ELF-1 (cell line): ENCODE data around the gene NAA80.
A peak's percentile ranks its signal among the peaks of the same experiment; 100 is the strongest.
"Not testable (repeated sequence)": the region's sequence is repeated elsewhere in the genome, so short reads cannot be mapped to it uniquely, and the experiment has no call there.

Experiments used
- DNase-seq: peaks from one replicate; pipeline ENCODE4 v3.0.0-alpha.2; 2016; ENCODE audit warnings: low read depth, low spot score

The NAA80 gene

DNA sequence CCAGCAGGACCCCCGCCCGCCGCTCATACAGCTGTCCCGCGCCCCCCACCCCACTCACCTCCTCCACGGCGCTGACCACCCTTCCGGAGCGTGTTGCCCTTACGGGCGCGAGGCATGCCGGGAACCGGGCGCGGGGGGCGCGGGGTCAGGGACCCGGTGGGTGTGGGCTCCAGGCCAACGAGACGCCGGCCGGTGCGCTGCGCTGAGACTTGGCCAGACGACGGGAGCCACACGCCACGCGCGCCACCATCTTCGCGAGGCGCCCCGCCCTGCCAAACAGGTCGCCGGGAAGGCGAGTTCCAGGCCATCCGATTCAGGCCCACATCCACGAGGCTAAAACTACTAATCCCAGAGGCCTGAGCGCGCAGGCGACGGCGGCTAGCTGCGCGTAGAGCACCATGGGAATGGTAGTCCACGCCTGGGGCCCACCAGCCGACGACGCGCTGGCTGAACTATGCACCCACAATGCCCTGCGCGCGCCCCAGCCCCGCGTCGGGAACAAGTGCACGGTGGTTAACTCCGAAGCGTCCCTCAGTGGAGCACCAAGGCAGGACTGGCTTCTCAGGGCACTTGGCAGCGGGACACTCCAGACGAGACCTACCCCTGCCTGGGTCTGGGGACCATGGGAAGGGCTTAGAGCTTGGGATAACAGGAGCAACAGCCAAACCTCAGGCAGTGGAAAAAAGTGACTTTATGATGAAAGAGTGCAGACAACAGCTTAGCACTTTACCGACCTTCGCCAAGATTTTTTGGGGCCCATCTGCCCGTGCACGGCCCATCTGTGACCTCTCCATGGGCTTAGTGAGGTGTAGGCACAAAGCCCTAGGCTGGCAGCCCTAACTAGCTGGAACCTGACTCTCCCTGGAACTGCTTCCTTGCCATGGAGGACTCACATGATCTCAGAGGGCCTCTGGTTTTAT, 6.8 kb downstream of the NAA80 start, which contains the start of gene IFRD2:
TSS of gene IFRD2 (minus strand) at position 271 of the 920 bp plus-strand sequence. CDS start at position 116, 155 bp downstream.
- peak; percentile 98 for DNase-seq

DNA sequence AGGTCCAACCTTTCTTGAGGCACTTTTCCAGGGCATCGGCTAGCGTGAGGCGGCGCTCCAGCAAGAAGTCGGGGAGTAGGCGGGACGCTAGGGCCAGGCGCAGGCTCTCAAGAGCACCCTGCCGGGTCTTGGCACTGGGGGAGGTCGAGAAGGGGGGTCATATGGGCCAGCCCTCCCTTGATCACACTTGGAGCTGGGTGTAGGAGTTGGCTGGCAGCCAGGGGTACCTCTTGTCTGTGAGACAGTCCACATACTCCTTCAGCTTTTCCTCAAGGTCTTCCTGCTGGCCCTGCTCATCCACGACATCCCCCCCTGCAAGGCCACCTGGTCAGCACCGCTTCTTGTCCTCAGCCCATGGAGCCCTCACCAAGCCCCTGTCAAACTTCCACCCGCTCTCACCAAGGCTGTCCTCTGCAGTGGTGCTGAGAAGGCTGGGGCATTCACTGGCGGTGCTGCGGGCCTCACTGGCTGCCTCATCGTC, 9.0 kb downstream of the NAA80 start:
- no peak for DNase-seq

DNA sequence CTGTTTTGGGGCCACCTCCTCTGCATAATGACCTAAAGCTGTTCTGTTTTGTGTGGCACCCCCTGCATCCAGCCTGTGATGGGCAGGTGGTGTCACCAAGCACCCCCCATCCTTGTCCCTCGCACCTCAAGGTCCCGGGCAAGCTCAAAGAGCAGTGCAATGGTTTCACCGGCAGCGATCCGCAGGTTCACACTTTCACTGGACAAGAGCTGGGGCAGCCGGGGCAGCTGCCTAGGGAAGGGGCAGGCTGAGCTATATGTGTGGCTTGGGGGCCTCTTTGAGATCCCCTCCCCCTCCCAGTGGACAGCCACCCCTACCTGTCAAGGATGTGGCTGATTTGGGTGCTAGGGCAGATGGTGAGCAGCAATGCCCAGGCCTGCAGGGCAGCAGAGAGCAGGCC, 10.1 kb downstream of the NAA80 start:
- no peak for DNase-seq

DNA sequence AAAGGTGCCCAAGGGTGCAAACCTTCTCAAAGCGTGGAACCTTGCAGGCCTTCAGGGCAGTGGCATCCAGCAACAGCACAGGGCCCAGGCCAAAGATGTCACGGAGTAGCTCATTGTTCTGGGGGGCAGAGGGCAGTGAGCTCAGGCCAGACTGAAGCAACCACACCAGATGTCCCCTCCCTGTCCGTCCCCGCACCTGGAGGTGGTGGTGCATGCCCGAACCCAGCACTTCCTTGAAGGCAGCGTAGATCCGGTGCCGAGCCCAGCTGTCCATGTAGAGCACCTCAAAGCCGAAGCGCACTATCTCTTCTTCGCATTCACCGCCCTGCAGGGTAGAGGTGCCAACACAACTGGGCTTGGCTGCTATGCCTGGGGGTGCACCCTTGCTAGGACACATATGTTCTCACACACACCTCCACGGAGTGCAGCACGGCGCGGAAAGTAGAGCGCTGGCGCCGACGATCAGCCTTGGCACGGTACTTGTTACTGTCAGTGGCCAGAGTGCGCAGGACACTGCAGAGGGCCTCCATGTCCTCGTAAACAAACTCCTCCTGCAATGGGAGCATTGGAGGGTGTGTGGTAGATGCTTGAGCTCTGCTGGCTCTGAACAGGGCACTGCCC, 10.7 kb downstream of the NAA80 start:
- no peak for DNase-seq

DNA sequence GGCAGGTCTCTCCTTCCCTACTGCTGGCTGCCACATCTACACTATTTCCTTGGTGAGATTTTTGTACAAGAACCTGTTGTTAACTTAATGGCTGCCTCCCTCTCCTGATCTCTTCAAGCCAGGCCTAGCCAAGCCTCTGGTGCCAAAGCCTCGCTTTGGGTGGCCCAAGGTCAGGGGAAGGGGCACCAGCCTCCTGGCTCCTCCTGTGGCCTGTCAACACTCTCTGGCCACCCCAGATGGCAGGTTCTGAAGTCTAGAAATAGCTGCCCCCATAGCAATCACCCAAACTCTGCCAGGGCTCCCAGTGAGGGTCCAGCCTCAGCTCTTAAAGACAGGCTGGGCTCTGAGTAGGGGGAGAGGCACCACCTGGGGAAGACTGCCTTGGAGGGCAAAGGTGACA, 11.9 kb downstream of the NAA80 start:
- no peak for DNase-seq

DNA sequence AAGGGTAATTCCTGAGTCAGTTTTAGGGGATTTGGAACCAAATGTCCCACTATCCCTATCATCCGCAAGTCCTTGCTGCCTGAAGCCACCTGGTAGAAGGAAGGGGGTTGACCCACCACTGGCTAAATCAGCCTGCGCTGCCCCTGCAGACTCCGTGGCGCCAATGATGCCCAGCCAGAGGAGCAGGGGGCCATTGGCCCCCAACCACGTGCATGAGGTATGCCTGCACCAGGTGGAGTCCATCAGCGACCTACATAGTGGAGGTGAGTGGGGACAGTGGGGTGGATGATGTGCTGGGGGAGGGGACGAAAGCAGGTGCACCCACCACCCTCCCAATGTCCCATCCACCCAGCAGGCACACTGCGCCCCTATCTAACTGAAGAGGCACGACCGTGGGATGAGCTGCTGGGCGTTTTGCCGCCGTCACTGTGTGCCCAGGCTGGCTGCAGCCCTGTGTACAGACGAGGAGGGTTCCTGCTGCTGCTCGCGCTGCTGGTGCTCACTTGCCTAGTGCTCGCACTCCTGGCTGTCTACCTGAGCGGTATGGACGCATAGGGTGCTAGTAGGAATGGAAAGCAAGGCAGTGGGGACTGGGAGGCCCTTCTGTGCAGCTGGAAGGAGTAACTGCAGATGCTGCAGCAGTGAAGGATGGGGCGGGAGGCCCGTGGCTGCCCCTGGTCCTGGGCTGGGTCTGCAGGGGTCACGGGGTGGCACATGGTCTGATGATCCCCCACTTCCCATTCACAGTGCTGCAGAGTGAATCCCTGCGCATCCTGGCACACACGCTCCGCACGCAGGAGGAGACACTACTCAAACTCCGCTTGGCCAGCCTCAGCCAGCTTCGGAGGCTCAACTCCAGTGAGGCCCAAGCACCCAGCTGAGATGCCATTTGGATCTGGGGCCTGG, 12.6 kb downstream of the NAA80 start:
- no peak for DNase-seq

DNA sequence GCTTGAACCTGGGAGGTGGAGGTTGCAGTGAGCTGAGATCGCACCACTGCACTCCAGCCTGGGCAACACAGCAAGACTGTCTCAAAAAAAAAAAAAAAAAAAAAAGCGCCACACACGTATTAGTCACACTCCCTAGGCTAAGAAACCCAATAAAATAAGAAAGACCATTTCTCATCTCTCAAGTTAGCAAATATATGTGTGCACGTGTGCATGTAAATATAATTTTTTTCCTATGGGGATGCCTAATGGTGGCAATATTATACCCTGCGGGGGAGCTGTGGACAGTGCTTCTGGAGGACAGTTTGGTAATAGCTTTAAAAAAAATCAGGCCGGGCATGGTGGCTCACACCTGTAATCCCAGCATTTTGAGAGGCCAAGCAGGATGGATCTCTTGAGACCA, 15.1 kb downstream of the NAA80 start:
- DNase-seq: not testable (repeated sequence)

DNA sequence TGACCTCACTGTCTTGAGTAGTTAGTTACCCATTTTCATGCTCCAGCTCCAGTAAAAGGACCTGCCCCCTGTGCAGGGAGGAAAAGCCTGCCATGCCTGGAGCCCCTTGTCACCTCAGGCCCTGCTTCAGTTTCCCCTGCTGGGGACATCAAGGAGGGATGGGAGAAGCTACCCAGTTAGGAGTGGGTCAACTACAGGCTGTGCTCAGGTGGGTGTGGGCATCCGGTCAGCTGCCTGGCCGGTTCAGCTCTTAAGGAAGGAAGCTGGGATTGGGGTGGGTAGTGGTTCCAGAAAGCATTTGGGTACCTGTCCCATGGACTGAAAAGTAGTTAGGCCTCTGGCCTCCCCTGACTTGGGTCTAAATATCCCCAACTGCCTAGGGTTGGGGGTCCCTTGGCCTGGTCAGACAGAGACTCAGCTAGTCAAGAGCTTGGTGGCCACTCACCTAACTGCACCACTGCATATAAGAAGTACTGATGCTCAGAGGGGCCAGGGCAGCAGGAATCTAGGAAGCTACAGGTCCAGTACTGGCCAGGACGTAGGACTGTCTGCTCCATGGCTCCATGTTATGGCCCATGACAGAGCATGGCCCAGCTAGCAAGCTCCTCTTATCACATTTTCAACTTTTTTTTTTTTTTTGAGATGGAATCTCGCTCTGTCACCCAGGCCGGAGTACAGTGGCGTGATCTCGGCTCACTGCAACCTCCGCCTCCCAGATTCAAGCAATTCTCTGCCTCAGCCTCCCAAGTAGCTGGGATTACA, 19.8 kb downstream of the NAA80 start:
- DNase-seq: no peak

DNA sequence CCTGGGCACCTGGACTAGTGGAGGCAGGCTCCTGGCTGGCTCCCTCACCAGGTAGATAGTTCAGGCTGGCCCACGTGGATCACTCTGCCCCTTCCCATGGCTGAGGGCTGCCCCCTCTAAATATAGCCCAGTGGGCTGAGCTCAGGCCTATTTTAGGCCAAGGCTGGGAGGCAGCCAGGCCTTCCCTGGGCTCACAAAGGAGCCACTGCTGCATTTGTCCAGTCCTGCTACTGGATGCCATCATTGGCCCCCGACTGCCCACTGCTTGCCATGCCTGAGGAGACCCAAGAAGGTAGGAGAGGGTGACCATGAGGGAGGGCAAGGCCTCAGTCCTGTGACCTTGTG, 20.4 kb downstream of the NAA80 start, which contains the start of gene LSMEM2:
TSS of gene LSMEM2 (plus strand) at position 208 of the 345 bp plus-strand sequence. CDS start at position 235, 27 bp downstream.
- DNase-seq: no peak

DNA sequence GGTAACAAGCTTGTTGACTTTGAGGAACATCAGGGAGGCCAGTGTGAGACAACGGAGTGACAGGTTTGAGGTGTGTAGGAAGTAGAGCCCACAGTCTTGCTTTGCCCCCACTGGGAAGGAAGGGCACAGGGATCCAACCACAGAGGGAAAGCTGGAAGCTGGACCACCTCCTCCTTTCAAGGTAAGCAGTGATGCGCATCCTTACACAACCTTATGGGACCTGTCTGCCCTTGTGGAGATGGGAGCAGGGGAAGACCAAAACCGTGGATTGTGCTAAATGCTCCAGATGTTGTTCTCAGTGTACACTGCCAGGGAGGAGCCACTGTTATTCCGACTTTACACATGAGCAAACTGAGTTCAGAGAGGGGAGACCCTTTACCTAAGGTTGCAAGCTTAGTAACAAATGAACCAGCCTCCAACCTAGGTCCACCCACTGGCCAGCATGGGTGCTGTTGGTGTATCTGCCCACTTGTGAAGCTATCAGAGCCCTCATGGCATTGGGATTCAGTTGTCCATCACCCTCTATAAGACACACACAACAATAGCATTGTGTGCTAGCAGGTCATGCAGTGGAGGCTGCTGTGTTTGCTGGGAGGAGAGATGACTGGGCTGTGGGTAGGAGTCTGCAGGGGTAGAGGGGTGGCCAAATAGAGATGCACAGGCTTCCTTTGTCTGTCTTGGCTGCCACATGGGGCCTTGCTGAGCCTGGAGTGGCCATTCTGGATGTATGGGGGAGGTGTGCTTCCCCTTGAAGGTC, 20.9 kb downstream of the NAA80 start:
- no peak for DNase-seq

DNA sequence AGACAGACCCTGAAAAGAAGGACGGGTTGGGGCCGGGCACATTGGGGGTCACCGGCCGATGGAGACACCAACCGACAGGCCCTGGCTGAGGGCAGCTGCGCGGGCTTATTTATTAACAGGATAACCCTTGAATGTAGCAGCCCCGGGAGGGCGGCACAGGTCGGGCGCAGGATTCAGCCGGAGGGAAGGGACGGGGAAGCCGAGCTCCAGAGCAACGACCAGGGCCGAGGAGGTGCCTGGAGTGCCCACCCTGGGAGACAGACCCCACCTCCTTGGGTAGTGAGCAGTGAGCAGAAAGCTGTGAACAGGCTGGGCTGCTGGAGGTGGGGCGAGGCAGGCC, 22.5 kb downstream of the NAA80 start:
- DNase-seq: no peak

DNA sequence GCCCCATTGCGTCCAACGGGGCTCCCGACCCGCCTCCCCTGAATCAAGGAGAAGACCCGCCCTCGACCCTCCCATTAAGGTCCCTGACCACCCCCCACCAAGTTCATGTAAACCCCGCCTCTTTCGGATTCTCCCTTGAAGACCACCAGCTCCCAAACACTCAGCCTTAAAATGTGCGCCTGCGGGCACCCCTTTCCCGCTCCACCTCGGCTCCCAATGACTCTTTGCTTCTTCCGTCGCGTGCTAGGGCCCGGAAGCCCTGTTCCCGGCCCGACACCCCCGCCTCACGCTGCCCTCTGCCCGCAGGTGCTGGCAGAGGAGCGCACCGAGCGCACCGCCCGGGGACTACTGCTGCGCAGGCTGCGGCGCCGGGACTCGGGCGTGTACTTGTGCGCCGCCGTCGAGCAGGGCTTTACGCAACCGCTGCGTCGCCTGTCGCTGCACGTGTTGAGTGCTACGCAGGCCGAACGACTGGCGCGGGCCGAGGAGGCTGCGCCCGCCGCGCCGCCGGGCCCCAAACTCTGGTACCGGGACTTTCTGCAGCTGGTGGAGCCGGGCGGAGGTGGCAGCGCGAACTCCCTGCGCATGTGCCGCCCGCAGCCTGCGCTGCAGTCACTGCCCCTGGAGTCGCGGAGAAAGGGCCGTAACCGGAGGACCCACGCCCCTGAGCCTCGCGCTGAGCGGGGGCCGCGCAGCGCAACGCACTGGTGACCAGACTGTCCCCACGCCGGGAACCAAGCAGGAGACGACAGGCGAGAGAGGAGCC, 23.0 kb downstream of the NAA80 start:
- DNase-seq: peak; percentile 46

DNA sequence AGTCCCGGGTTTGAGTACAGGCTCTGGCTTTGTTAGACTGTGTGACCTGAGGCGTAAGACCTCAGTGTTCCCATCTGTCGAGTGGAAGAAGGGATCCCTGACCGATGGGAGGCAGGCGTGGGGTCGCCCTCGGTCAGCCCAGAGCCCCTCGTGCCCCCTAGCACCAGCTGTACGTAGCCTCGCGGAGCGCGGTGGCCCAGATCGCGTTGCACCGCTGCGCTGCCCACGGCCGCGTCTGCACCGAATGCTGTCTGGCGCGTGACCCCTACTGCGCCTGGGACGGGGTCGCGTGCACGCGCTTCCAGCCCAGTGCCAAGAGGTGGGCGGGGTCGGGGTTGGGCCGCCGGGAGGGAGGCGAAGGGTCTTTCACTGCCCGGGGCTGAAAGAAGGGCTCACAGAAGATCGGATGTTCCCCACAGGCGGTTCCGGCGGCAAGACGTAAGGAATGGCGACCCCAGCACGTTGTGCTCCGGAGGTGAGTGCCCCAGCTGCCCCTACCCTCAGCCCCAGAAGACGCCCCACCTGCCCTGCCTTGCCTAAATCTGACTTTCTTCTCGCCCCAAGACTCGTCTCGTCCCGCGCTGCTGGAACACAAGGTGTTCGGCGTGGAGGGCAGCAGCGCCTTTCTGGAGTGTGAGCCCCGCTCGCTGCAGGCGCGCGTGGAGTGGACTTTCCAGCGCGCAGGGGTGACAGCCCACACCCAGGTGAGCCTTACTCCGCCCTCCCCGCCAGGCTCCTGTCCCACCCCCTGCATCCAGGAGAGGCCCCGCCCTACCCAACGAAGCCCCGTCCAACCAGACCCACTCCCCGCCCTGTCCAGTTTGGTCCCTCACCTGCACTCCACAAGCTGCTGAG, 23.8 kb downstream of the NAA80 start:
- peak; percentile 69 for DNase-seq

DNA sequence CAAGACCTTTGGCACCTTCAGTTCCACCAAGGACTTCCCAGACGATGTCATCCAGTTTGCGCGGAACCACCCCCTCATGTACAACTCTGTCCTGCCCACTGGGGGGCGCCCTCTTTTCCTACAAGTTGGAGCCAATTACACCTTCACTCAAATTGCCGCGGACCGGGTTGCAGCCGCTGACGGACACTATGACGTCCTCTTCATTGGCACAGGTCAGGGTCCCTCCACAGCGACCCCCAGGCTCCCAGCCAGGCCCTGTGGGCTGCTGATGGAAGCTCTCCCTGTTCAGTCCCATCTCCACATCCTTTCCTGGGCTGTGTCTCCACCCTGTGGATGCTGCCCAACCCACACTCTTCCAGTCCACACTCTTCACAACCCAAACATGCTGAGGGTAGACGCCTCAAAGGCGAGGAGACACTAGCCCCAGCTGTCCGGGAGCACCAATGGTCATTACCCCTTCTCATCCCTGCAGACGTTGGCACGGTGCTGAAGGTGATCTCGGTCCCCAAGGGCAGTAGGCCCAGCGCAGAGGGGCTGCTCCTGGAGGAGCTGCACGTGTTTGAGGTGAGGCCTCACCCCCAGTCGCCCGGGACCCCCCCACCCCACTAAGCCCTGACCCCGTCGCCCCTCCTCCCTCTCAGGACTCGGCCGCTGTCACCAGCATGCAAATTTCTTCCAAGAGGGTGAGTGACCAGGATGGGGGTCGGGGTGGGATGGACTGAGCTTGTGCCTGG, 24.7 kb downstream of the NAA80 start:
- DNase-seq: peak; percentile 88

DNA sequence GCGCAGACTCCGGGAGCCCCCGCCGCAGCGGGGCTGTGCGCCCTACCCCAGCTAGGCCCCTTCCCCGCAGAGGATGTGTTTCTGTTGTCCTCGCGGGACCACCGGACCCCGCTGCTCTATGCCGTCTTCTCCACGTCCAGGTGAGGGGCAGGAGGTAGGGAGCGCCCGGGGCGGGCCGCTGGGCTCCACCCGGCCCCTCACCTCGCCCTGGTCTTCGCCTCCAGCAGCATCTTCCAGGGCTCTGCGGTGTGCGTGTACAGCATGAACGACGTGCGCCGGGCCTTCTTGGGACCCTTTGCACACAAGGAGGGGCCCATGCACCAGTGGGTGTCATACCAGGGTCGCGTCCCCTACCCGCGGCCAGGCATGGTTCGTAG, 25.5 kb downstream of the NAA80 start:
- DNase-seq: no peak

DNA sequence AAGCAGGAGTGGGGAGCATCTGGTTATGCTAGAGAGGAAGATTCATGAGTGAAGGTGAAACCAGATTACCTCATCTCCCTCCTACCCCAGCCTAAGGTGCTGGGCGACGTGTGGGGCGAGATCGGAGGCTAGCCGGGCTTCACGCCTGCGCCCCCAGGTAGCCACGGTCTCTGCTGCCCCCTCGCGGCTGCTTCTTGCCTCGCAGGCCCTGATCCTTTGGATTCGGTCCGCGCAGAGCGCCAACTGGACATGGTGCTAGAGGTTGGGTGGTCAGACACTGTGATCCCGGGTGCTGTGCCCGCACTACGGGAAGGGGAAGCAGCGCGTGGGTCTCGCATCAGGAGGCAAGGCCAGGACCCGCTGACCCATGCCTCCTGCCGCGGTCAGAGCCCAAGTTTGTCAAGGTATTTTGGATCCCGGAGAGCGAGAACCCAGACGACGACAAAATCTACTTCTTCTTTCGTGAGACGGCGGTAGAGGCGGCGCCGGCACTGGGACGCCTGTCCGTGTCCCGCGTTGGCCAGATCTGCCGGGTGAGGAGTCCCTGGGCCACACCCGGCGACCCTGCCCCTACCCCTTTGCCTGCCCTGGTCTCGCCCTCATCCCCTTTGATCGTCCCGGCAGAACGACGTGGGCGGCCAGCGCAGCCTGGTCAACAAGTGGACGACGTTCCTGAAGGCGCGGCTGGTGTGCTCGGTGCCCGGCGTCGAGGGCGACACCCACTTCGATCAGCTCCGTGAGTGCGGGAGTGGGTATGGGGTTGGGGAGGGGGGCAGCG, 26.1 kb downstream of the NAA80 start:
- peak; percentile 93 for DNase-seq

DNA sequence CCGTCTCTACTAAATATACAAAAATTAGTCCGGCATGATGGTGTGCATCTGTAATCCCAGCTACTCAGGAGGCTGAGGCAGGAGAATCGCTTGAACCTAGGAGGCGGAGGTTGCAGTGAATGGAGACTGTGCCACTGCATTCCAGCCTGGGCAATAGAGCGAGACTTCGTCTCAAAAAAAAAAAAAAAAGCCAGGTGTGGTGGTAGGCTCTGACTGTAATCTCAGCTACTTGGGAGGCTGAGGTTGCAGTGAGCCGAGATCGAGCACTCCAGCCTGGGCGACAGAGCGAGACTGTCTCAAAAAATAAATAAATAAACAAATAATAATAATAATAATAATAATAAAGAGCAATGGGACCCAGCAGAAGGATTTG, 26.7 kb downstream of the NAA80 start:
- not testable (repeated sequence) for DNase-seq
